A549 (cell line): ENCODE measurements around the gene PREX1.

Experiments
- MAFK ChIP-seq: fragments of 450-650 bp; IDR thresholded peaks from 2 replicates; pipeline ENCODE4 v1.6.1; 2014; ENCODE audit not compliant: partially characterized antibody
- RFX5 ChIP-seq: fragments of 450-650 bp; IDR thresholded peaks from 2 replicates; pipeline ENCODE4 v1.7.1; 2014; ENCODE audit warnings: antibody characterized with exemption, mild to moderate bottlenecking, moderate library complexity
- RNF2 ChIP-seq: fragments of 200-600 bp; sonication (generic); IDR thresholded peaks from 2 replicates; pipeline ENCODE4 v1.6.1; 2016; ENCODE audit warnings: low read depth, mild to moderate bottlenecking, antibody characterized with exemption, moderate library complexity, borderline replicate concordance
- SMC3 ChIP-seq: fragments of >200 bp; sonication (Bioruptor Twin); formaldehyde crosslinking; IDR thresholded peaks from 3 replicates; pipeline ENCODE4 v1.6.1; 2018; ENCODE audit warnings: inconsistent platforms
- TF ChIP-seq, protein P1 (sequence below): fragments of >200 bp; sonication (Bioruptor Twin); formaldehyde crosslinking; IDR thresholded peaks from 3 replicates; pipeline ENCODE4 v1.5.1; 2016
- TF ChIP-seq, protein P2 (sequence below): fragments of >200 bp; sonication (Bioruptor Twin); formaldehyde crosslinking; IDR thresholded peaks from 3 replicates; pipeline ENCODE4 v1.6.1; 2016

DNA sequence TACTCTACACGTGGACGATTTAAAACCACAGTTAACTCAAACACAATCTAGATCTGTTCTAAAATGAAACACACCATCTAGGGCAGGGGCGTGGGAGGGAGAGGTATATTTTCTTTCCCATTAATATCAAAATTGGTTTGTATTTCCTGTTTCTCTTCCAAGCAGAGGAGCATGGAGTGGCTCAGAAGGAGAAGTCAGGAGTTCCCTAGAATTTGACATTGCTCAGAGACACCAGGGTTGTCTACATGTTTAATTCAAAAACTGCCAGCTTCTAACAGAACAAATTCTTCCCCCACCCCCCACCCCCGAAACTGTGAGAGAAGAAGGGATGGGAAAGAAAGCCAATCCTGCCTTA, 2.3 kb downstream of the PREX1 start:
- TF ChIP-seq, protein P1, sequence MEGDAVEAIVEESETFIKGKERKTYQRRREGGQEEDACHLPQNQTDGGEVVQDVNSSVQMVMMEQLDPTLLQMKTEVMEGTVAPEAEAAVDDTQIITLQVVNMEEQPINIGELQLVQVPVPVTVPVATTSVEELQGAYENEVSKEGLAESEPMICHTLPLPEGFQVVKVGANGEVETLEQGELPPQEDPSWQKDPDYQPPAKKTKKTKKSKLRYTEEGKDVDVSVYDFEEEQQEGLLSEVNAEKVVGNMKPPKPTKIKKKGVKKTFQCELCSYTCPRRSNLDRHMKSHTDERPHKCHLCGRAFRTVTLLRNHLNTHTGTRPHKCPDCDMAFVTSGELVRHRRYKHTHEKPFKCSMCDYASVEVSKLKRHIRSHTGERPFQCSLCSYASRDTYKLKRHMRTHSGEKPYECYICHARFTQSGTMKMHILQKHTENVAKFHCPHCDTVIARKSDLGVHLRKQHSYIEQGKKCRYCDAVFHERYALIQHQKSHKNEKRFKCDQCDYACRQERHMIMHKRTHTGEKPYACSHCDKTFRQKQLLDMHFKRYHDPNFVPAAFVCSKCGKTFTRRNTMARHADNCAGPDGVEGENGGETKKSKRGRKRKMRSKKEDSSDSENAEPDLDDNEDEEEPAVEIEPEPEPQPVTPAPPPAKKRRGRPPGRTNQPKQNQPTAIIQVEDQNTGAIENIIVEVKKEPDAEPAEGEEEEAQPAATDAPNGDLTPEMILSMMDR, result no peak
- TF ChIP-seq RNF2 (no peak), MAFK (no peak), RFX5 (no peak), SMC3 (no peak)
- TF ChIP-seq, protein P2, sequence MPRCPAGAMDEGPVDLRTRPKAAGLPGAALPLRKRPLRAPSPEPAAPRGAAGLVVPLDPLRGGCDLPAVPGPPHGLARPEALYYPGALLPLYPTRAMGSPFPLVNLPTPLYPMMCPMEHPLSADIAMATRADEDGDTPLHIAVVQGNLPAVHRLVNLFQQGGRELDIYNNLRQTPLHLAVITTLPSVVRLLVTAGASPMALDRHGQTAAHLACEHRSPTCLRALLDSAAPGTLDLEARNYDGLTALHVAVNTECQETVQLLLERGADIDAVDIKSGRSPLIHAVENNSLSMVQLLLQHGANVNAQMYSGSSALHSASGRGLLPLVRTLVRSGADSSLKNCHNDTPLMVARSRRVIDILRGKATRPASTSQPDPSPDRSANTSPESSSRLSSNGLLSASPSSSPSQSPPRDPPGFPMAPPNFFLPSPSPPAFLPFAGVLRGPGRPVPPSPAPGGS, result no peak
